Subcutaneous adipose tissue (tissue), 4 donors: ENCODE measurements around the gene CA11. TPM values are rescaled to one million over a fixed set of nuclear protein-coding genes. Genes with fewer than 3 reads are reported as not detected.

ENCODE experiments used
- total RNA-seq, 4 donors: library from RNA; depleted of rRNA; stranded (reverse); fragments of >200 nt; gene quantifications; one replicate each; pipeline ENCODE4 v1.1.0, GENCODE V29; 2016
- TF ChIP-seq, protein P1 (sequence below): fragments of 450-650 bp; IDR thresholded peaks from one replicate; pipeline ENCODE4 v1.5.1; 2016; ENCODE audit warnings: low read depth, mild to moderate bottlenecking, control low read depth, antibody characterized with exemption, moderate library complexity

CA11 gene
- total RNA-seq, 4 donors from 2014 or later: 1.5 to 3.4 TPM; not detected in 2

DNA sequence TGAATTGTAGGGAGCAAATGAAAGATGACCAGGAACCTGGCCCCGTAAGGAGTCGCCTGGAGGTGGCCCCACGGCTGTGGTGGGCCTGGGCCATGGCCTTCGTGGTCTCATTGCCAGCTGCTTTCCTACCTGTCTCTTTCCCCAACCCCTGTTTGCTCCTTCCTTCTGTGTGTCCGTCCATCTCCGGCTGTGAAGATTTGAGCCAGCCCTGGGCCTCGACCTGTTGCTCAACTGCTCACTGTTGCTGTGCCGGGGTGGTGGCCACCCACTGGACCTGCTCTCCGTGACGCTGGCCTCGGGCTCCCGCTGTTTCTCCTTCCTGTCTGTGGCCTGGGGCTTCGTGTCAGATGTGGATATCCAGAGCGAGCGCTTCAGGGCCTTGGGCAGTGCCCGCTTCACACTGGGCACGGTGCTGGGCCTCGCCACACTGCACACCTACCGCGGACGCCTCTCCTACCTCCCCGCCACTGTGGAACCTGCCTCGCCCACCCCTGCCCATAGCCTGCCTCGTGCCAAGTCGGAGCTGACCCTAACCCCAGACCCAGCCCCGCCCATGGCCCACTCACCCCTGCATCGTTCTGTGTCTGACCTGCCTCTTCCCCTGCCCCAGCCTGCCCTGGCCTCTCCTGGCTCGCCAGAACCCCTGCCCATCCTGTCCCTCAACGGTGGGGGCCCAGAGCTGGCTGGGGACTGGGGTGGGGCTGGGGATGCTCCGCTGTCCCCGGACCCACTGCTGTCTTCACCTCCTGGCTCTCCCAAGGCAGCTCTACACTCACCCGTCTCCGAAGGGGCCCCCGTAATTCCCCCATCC lies 17.3 kb downstream of the CA11 start:
- TF ChIP-seq, protein P1, sequence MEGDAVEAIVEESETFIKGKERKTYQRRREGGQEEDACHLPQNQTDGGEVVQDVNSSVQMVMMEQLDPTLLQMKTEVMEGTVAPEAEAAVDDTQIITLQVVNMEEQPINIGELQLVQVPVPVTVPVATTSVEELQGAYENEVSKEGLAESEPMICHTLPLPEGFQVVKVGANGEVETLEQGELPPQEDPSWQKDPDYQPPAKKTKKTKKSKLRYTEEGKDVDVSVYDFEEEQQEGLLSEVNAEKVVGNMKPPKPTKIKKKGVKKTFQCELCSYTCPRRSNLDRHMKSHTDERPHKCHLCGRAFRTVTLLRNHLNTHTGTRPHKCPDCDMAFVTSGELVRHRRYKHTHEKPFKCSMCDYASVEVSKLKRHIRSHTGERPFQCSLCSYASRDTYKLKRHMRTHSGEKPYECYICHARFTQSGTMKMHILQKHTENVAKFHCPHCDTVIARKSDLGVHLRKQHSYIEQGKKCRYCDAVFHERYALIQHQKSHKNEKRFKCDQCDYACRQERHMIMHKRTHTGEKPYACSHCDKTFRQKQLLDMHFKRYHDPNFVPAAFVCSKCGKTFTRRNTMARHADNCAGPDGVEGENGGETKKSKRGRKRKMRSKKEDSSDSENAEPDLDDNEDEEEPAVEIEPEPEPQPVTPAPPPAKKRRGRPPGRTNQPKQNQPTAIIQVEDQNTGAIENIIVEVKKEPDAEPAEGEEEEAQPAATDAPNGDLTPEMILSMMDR: no peak

DNA sequence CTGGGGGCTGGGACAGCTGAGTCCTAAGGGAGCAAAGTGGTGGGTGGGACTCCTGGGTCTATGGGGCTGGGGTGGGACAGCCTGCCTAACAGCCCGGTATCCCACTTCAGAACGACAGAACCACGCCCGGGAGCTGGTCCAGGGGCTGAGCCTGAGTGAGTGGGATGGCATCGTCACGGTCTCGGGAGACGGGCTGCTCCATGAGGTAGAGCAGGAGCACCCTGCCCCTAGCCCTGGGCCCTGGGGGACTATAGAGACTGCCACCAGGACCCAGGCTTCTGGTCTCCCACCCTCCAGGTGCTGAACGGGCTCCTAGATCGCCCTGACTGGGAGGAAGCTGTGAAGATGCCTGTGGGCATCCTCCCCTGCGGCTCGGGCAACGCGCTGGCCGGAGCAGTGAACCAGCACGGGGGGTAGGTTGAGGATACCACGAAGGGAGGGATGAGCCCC lies 18.1 kb downstream of the CA11 start:
- TF ChIP-seq, protein P1: no peak

DNA sequence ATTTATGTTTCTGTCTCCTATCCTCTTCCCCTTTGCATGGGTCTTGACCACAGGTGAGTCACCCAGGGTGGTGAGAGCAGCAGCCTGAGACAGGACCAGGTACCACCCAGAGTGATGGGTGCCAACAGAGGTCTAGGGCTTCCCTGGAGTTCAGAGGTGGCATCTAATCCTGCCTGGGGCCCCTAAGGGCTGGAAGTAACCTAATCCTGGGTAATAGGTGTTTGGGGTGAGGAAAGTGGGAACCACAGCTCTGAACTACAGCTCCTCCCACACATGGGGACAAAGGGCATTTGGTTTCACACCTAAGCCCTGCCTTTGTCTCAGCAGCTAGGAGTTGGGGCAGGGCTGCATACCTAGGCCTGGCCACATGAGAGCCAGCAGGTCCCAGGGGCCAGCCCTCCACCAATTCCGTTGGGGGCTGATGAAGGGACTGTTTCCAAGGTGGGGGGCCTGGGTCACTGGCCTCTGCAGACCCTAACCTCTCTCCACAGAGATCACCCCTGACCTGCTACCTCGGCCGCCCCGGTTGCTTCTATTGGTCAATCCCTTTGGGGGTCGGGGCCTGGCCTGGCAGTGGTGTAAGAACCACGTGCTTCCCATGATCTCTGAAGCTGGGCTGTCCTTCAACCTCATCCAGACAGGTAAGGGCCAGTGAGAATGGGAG lies 18.7 kb downstream of the CA11 start:
- TF ChIP-seq, protein P1: no peak

DNA sequence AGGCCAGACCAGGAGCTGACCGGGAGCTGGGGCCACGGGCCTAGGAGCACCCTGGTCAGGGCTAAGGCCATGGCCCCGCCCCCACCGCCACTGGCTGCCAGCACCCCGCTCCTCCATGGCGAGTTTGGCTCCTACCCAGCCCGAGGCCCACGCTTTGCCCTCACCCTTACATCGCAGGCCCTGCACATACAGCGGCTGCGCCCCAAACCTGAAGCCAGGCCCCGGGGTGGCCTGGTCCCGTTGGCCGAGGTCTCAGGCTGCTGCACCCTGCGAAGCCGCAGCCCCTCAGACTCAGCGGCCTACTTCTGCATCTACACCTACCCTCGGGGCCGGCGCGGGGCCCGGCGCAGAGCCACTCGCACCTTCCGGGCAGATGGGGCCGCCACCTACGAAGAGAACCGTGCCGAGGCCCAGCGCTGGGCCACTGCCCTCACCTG lies 20.1 kb downstream of the CA11 start:
- TF ChIP-seq, protein P1: no peak

DNA sequence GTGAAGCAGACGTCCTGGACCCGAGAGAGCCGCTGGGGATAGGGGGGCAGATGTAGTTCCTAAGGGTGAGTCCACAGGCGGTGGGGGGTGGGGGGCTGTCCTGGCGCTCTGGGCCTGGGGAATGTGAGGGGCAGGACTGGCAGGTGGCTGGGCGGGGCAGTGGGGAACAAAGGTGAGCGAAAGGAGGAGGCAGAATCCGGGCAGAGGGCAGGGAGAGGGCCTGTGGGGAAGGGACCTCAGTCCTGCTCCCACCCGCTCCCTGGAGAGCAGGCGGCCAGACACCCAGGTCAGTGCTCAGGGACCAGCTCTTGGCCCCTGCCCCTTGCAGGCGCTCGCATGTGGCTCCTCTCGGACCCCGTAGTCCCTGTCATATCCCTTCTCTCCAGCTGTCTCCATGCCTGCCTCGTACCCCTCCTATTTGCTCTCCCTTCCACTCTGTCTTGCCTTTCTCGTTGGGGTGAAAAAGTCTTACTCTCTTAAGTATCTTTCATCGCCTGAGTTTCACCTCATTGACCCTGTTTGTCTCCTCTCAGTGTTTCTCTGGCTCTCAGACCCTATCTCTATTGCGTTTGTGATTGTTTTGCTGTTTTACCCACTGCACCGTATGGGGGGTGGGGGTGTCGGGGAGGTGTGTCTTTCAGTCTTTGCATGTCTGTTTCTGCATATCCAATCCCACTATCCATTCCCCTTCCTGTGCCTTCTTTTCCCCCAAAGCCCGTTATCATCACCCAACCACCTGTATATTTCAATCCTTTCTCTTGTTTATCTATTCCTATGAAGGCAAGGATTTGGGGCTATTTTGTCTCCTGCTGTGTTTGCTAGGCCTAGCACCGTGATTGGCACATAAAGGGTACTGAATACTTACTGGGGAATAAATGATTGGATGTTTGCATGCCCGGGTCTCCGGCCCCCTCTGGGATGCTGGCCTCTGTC lies 20.9 kb downstream of the CA11 start:
- TF ChIP-seq, protein P1: no peak

DNA sequence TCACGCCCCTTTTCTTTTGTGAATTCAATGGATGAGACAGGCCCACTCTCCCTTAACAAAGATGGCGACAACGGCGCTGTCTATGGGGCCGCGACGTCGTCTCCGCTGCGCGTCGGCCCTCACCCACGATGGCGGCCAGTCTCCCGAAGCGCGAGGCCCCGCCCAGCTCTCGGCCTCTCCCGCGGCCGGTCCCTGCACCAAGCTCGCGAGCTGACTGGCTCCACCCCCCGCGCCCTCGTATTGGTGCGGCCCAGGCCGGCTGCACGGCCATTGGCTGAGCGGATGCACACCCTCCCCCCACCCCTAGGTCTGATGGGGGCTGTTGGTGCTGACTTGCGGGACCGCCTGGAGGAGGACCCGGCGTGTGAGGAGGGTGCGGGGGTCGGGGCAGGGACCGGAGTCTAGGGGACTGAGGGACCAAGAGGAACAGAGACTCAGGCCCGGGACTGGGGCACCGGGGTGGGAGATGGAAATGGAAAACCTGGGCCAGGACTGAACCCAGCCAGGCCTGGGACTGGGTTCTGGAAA lies 21.9 kb downstream of the CA11 start:
- TF ChIP-seq, protein P1: no peak
